GM18907 (cell line): Measurements from ENCODE around the gene MIF4GD.

Source experiments
- ATAC-seq: cut with Tn5 transposase; IDR thresholded peaks from one replicate; pipeline ENCODE4 v1.9.1; 2021; ENCODE audit warnings: mild to moderate bottlenecking, moderate library complexity; ENCODE audit not compliant: unreplicated experiment

The MIF4GD gene

DNA sequence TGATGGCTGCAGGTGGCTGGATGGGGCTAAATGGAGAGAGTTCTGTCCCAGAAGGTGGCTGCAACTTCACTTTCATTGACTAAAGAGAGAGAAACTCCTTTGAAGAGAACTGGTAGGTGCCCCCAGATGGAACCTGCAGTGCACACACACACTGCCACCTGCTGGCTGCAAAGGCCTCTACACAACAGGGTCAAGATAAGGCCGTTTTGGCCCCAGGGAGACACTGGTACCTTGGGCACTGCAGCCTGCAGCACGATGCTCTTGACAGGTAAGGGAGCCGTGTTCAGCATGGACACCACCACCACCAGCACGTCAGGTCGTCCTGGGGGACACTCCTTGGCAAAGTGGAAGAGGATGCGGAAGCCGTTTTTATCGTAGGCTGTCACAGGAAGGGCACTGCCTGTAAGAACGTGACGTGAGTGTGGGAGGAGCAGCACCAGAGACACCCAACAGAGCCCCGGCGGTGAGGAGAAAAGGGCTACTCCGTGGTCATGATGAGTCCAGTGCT, 32.3 kb downstream of the MIF4GD start:
- no peak for ATAC-seq

- ATAC-seq, result no peak
These were observed 32.9 kb downstream of the MIF4GD start for GRCh38 chr17:75238020-75238580.

DNA sequence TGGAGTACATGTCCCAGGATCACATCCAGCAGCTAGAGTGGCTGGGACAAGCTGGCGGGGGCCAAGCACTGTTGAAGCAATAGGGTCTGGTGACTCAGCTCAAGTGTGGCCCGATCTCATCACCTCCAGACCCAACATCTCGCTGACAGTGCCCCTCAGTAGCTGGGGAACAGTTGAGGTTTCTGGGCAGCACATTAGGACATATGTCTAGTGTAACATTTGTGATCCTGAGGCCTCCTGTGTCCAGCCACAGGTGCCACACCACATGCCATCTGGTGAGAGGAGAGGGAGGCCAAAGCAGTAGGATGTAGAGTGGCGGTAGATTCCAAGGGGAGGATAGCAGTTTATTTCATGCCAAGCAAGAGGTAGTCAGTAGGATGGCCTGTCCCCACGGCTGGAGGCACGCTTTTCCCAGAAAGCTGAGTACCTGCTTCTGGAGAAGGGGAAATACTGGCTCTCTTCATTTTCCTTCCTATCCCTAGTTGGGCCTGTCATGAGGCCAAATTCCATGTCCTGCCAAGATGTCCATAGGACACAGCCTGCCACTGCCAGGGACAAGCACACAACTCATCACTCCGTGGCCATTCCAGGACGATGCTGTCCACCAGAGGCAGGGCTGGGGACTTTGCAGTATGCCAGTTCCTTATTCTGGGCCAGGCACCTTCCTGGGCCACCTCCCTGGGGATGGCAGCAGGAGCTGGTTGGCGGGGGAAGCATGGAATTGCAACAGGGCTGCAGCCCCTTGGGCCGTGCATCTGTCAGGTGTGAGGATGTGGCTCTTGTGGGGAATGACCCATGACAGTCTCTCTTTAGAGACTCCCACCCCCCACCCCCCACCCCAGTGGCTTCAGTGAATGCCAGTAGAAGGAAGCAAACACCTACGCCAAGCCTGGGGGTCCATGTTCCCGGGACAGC, 33.7 kb downstream of the MIF4GD start:
- no peak for ATAC-seq

DNA sequence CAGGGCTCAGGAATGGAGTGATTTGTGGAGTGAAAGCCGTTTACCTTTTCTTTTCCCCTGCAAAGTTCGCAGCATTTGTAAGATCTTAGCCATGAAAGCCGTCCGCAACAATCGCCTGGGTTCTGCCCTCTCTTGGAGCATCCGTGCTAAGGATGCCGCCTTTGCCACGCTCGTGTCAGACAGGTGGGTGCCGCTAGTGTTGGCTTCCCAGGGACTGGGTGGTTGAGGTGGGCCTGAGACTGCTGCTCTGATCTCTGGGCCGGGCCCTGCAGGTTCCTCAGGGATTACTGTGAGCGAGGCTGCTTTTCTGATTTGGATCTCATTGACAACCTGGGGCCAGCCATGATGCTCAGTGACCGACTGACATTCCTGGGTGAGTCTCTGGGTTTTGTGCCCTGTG, 38.2 kb downstream of the MIF4GD start:
- ATAC-seq, result no peak

DNA sequence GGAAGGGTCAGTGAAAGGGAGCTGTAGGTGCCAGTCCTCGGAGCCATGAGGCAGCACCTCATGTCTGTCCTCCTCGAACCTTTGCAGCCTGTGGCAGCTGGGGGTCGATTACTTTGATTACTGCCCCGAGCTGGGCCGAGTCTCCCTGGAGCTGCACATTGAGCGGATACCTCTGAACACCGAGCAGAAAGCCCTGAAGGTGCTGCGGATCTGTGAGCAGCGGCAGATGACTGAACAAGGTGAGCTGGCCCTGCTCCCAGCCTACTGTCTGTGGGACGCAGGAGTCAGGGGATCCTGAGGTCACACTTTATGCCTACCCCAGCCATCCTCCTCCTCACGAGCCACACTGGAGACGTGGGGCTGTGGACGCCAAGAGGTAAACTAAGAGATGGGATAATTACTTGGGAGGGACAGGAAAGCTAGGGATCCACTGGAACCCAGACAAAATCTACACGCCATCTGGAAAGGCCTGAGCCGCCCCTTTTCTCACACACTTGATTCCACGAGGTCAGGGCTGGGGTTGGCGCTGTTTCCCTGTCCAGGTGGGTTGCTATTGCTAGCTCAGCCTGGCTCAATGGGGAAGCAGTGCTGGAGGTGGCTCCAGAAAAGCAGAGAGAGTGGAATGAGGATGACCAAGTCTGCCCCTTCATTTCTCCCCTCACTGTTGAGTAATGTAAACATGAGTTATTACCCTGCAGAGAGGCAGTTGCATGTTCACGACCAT, 39.1 kb downstream of the MIF4GD start:
- ATAC-seq, result no peak

DNA sequence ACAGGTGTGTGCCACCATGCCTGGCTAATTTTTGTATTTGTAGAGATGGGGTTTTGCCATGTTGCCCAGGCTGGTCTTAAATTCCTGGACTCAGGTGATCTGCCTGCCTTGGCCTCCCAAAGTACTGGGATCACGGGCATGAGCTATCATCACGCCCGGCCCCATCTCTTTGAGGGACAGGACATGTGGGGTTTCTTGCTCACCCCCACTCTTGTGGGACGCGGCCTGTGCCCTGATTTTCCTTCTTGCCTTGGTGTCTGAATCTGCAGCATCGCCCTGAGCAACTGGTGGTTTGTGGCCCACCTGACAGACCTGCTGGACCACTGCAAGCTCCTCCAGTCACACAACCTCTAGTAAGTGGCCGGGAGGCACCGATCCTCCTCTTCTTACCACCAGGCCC, 40.0 kb downstream of the MIF4GD start:
- no peak for ATAC-seq

DNA sequence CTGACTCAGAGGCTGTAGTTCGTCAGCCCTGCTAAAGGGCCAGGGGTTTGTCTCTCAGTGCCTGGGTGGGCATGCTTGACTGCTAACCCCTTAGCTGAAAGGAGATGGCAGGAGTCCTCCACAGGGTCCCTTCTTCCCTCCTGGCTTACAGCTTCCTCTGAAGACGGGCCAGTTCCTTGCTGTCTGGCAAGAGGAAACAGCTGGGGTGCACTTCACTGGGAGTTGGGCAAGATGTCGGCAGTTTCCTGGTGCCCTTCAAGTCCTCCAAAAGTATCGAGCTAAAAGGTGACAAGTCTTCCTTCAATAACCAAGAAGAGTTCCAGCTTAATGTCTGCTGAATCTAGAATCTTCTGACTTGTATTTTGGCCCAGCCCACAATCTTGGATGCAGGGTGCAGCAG, 42.2 kb downstream of the MIF4GD start:
- ATAC-seq, result no peak

DNA sequence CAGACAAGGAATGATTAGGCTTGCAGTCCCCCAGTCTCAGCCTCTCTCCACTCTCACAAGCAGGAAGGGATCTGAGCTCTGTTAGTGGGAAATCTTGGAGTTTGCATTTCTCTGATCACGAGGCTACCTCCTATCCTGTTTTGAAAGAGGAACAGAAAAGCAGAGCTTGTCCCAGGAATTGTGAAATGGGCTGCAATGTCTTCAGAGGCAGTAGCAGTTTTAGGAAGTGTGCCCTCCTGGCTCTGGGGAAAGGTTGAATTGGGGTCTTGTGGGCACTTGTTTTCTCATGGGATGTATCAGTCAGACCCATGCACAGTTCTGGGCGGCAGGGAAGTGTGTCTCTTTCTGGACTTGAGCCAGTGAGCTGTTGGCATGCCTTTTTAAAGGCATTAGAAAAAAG, 42.7 kb downstream of the MIF4GD start:
- ATAC-seq, result no peak

- ATAC-seq, result no peak
These were observed 43.3 kb downstream of the MIF4GD start for GRCh38 chr17:75227729-75228128.

- ATAC-seq, result no peak
These were observed 46.0 kb downstream of the MIF4GD start for GRCh38 chr17:75225016-75225415.

DNA sequence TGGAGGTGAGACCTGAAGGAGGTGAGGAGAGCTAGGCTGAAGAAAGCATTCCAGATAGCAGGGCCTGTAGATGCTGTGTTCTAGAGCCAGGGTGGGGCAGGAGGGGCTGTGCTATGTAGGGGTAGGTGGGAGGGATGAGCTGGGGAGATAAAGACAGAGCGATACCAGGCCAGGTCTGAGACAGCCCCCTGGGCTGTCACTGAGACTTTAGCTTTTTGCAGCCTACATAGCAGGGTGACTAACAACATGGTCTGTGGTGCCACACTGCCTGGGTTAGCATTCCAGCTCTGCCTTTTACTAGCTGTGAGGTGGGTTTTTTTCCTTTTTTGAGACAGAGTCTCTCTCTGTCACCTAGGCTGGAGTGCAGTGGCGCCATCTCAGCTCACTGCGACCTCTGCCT, 51.2 kb downstream of the MIF4GD start:
- no peak for ATAC-seq

DNA sequence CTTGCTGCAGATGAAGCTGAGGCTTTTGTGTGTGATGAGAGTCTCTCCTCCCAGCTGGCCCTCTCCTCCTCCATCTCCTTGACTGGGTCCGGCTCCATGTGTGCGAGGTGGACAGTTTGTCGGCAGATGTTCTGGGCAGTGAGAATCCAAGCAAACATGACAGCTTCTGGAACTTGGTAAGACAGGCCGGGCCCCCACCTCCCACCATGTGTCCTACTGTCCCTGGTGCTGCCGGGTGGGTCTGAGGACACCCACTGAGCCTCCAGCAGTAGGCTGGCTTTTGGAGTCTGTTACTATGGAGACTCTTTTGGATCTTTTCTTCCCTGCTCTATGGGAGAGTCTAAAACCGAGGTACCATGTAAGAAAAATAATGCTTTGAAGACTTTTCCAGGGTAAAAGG, 52.9 kb downstream of the MIF4GD start:
- ATAC-seq, result no peak
